GM18498 (cell line): Measurements from ENCODE around the gene NT5C1A.

ENCODE experiments used
- ATAC-seq: cut with Tn5 transposase; IDR thresholded peaks from one replicate; pipeline ENCODE4 v1.9.1; 2021; ENCODE audit warnings: mild to moderate bottlenecking, moderate library complexity; ENCODE audit not compliant: unreplicated experiment

Gene NT5C1A

DNA sequence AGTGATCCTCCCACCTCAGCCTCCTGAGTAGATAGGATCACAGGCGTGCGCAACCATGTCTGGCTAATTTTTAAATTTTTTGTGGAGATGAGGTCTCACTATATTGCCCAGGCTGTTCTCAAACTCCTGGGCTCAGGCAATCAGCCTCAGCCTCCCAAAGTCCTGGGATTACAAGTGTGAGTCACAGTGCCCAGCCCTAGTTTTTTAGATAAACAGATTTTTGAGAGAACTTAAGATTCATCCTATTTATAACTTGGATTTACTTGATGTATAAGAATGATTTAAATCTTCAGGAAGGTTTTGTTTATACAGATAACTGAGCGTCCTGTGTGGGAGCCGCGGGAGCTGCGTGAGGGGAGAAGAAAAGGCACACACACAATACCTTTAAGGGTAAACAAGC lies 58.7 kb downstream of the NT5C1A start:
- no peak for ATAC-seq

DNA sequence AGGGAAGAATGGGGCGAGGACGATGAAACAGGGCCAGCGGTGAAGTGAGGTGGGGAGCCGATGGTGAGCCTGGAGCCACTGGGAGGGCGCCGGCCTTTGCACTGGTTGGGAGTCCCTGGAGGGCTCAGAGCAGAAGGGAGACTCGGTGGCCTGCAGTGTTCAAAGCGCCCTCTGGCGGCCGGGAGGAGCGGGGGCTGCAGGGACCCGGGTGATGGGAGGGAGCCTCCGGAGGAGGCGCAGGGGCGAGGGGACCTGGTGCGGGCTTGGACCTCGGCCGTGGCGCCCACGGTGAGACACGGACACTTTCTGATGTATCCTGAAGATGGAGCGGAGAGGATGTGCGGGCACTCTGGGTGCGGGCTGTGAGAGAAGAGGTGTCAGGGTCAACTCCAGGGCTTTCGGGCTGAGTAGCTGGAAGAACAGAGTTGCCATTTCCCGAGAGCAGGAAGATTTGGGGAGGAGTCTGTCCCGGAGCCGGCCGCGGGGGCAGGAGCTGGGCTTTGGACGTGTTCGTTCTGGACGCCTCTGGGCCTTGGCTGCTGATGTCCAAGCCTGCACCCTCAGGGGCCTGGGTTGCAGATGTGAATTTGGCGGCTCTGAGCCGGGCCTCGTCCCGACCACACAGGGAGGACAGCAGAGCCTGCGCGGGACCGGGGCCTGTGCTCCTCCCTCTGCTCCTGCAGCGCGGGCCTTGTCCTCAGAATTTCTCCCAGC lies 62.1 kb downstream of the NT5C1A start:
- no peak for ATAC-seq
